ENCODE data around the gene SRGAP3.

The SRGAP3 gene

DNA sequence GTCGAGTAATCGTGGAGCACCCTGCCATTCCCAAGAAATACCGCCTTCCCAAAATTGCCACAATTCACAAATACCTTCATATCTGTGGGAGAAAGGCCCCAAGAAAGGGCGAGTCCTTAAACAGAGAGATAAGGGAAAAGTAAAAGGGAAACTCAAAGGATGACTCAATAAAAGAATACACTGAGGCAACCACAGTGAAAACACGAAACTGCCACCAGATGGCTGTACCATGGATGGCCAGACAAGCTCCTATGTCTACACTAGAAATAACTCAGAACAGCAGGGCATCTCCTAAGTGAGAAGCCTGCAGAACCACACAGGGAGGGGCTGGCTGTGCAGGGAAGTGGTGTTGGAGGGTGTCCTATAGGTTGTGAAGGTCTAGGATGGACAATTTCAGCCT lies 25.0 kb downstream of the SRGAP3 start:
- no peak for DNase-seq (ENCODE audit: low read depth)

DNA sequence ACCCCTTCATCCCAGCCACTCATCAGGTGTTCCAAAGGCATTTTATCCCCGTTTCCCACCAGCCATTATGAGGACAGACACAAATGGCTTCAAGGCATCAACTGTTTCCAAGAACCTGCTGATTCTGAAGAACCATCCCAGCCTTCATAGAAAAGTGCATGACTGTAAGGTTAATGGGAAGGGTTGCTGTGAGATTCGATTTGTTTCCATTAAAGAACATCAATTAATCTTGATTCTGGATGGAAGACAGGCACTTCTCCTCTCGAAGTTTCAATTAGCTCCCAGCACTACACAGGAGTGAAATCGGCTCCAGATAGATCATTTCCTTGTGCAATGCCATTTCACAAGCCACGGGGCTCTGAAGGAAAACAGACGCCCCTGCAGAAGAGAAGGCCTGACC lies 25.8 kb downstream of the SRGAP3 start:
- DNase-seq (ENCODE audit: low read depth) = no peak

GRCh38 chr3:9222956-9223639 lies 26.3 kb downstream of the SRGAP3 start:
- DNase-seq (ENCODE audit: low read depth) = no peak

DNA sequence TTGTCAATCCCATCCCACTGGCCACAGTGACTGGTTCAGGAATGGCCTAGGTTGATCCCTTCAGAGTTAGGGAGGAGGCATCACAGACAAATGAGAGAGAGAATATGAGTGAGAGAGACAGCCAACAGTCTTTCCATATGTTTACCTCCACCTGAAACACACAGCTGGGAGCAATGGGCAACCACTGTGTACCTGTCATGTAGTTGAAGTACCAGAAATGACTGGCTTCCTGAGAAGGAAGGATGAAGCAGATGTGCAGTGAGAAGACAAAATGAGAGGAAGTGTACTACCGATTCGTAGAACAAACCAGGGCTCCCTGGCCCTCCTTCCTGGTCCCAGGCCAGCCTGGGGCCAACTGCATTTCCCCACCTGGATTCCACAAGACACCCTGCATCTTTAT lies 27.4 kb downstream of the SRGAP3 start:
- no peak for DNase-seq (ENCODE audit: low read depth)

GRCh38 chr3:9218514-9218846 lies 31.0 kb downstream of the SRGAP3 start:
- no peak for DNase-seq (ENCODE audit: low read depth)

GRCh38 chr3:9217784-9218513 lies 31.5 kb downstream of the SRGAP3 start:
- DNase-seq (ENCODE audit: low read depth) = no peak

GRCh38 chr3:9216736-9217135 lies 32.7 kb downstream of the SRGAP3 start:
- DNase-seq (ENCODE audit: low read depth) = no peak

DNA sequence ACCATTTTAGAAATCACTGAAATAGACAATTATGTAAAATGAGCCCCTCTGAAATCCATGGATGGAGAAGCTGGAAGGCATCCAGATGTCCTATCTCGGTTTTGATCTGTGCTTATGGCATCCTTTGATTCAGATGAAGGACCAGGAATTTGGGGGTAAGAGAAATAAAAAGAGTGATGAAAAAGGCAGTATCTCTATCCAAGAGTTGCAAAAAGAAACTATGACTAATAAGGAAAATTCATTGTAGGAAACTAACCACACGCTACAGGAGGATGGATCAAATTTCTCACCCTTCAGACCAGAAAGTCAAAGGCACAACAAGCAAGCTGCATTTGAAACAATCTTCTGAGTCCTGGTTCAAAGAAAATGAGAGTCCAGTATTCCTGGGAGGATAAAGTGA lies 34.8 kb downstream of the SRGAP3 start:
- DNase-seq (ENCODE audit: low read depth) = no peak

GRCh38 chr3:9214185-9214584 lies 35.3 kb downstream of the SRGAP3 start:
- DNase-seq (ENCODE audit: low read depth) = no peak

- no peak for DNase-seq (ENCODE audit: low read depth)
These were observed 36.3 kb downstream of the SRGAP3 start for GRCh38 chr3:9213019-9213634.

DNA sequence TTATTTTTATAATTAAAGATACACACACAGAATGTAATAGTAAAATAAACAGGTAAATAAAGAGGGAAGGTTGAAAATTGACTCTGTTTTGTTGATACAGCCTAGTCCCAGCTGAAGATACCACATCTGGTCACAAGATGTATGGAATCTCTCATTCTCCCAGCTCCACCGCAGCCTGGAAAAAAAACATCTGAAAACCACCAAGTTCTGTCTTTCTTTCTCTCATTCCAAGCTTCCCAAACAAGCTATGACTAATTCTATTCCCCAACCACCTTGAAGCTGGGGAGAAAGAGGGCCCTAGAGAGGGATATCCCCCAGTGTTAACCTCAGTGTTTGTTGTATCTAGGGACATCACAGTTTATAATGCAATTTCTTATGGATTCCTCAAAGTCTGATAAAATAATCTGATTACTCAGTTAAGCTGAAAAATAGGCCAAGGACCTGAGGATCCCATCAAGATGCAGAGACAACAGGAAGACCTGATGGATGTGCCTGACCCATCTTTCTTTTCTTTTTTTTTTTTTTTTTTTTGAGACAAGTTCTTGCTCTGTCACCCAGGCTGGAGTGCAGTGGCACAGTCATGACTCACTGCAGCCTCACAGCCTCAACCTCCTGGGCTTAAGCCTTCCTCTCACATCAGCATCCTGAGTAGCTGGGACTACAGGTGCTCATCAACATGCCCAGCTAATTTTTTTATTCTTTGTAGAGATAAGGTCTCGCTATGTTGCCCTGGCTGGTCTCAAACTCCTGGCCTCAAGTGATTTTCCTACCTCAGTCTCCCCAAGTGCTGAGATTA lies 38.1 kb downstream of the SRGAP3 start:
- DNase-seq (ENCODE audit: low read depth) = no peak

- no peak for DNase-seq (ENCODE audit: low read depth)
These were observed 39.7 kb downstream of the SRGAP3 start for GRCh38 chr3:9209777-9210176.

DNA sequence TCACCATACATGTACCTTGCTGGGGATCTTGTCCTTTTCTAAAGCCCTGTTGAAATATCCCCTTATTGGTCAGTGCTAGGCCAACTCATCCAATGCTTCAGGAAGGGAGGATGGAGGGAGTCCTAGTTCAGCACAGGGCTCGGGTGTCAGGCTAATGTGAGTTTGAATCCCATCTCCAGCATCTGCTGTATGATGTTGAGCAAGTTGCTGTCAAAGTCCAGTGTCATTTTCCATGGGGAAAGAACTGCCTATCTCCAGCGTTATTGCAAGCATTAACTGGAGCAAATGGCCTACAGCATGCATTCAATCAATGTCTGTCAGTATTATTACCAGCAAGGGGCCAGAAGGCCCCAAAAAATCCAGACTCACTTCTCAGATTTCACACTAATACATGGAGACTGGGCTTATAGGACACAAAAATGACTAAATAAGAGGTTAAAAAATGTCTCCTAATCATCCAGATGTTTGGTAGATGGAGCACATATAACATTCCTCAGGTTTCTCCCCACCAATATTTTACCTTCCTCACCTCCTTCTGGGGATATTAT lies 40.8 kb downstream of the SRGAP3 start:
- DNase-seq (ENCODE audit: low read depth) = no peak

GRCh38 chr3:9207116-9207763 lies 42.2 kb downstream of the SRGAP3 start:
- DNase-seq (ENCODE audit: low read depth) = no peak

GRCh38 chr3:9206287-9206686 lies 43.2 kb downstream of the SRGAP3 start:
- no peak for DNase-seq (ENCODE audit: low read depth)

DNA sequence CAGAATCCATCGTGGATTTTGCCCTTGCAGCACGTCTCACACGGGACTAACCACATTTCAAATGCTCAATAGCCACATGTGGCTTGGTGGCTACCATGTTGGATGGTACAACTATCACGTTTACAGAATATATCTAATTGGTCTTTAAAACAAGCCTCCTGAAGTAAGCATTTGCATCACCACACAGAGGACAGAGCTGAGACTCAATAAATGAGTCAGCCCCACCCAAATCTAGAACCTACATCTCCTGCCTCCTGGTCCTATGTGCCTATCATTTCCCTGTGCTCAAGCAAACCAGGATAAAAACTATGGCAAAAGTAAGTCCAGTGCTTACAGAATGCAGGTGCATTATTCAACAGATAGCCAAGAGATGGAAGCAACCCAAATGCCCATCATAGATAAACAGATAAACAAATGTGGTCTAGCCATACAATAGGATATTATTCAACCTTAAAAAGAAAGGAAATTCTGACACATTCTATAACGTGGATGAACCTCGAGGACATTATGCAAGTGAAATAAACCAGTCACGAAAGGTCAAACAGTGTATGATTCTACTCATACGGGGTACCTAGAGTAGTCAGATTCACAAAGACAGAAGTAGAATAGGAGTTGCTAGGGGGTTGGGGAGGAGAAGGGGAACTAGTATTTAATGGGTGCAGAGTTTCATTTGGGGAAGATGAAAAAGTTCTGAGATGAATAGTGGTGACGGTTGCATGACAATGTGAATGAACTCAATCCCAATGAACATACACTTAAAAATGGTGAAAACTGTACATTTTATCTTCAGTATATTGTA lies 43.9 kb downstream of the SRGAP3 start:
- DNase-seq (ENCODE audit: low read depth) = no peak

GRCh38 chr3:9204253-9204992 lies 45.0 kb downstream of the SRGAP3 start:
- DNase-seq (ENCODE audit: low read depth) = no peak

DNA sequence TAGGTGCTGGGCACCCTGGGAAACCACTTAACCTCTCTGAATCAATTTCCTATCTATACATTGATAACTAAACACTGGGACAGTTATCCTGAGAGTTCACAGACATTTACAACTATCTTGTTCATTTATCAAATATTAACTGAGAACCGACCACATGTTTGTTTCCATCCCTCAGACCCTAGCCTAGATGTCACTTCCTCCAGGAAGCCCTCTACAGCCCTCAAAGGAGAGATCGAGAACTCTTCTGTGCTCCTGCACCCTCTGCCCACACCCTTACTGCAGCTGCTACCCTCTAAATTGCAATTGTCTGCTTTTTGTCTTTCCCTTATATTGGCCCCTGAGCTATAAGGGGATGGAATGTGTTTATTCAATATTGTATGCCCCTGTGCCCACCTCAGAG lies 46.1 kb downstream of the SRGAP3 start:
- no peak for DNase-seq (ENCODE audit: low read depth)

- DNase-seq (ENCODE audit: low read depth) = no peak
These were observed 46.9 kb downstream of the SRGAP3 start for GRCh38 chr3:9202546-9202945.

GRCh38 chr3:9201955-9202354 lies 47.5 kb downstream of the SRGAP3 start:
- no peak for DNase-seq (ENCODE audit: low read depth)
